Gastroesophageal sphincter (tissue), 3 donors: ENCODE measurements around the gene OR8D1.

Experiments used
- POLR2A ChIP-seq, 2 donors: fragments of 450-650 bp; IDR thresholded peaks; one replicate each; pipeline ENCODE4 v1.6.1; 2017; ENCODE audit warnings: antibody characterized with exemption in 2 of 2, mild to moderate bottlenecking in 2 of 2, moderate library complexity in 1 of 2
- POLR2AphosphoS5 ChIP-seq: sonication (generic); formaldehyde crosslinking; IDR thresholded peaks from one replicate; pipeline ENCODE4 v1.6.1; 2017; ENCODE audit warnings: antibody characterized with exemption
- TF ChIP-seq, protein P1 (sequence below), 4 experiments: fragments of 200-600 bp in 2 of 4; fragments of 450-650 bp in 2 of 4; sonication (generic) in 1 of 4; IDR thresholded peaks; one replicate each; pipeline ENCODE4 v1.5.1; 2017 to 2019; ENCODE audit warnings: antibody characterized with exemption in 4 of 4, mild to moderate bottlenecking in 2 of 4, moderate library complexity in 2 of 4

GRCh38 chr11:124311269-124311668, 2.5 kb downstream of the OR8D1 start:
- TF ChIP-seq, protein P1, sequence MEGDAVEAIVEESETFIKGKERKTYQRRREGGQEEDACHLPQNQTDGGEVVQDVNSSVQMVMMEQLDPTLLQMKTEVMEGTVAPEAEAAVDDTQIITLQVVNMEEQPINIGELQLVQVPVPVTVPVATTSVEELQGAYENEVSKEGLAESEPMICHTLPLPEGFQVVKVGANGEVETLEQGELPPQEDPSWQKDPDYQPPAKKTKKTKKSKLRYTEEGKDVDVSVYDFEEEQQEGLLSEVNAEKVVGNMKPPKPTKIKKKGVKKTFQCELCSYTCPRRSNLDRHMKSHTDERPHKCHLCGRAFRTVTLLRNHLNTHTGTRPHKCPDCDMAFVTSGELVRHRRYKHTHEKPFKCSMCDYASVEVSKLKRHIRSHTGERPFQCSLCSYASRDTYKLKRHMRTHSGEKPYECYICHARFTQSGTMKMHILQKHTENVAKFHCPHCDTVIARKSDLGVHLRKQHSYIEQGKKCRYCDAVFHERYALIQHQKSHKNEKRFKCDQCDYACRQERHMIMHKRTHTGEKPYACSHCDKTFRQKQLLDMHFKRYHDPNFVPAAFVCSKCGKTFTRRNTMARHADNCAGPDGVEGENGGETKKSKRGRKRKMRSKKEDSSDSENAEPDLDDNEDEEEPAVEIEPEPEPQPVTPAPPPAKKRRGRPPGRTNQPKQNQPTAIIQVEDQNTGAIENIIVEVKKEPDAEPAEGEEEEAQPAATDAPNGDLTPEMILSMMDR (IDR thresholded peaks at IDR 0.05), result no peak
- TF ChIP-seq POLR2A (IDR thresholded peaks at IDR 0.05) (no peak), POLR2AphosphoS5 (no peak)
